GM23248 (cell line): ENCODE measurements around the gene VIPR2.

ENCODE experiments used
- EZH2 ChIP-seq: fragments of 200-600 bp; sonication (generic); IDR thresholded peaks from 2 replicates; pipeline ENCODE4 v1.6.1; 2018; ENCODE audit warnings: antibody characterized with exemption, mild to moderate bottlenecking; ENCODE audit not compliant: insufficient read depth, poor library complexity, severe bottlenecking
- EZH2phosphoT487 ChIP-seq: fragments of 200-600 bp; sonication (generic); IDR thresholded peaks from 2 replicates; pipeline ENCODE4 v1.6.1; 2018; ENCODE audit warnings: antibody characterized with exemption, moderate library complexity, mild to moderate bottlenecking, low read depth; ENCODE audit not compliant: insufficient read depth

- TF ChIP-seq EZH2phosphoT487, result no peak
- TF ChIP-seq EZH2, result no peak
These were observed 133.5 kb downstream of the VIPR2 start for GRCh38 chr7:159010937-159011721.
